ENCODE measurements around the gene NSUN4. TPM values are rescaled to one million over a fixed set of nuclear protein-coding genes. Genes with fewer than 3 reads are reported as not detected.
A peak's percentile ranks its signal among the peaks of the same experiment; 100 is the strongest.

NSUN4 gene
- total RNA-seq, 2 donors from 2014 or later: 21.0 to 29.0 TPM

GRCh38 chr1:46394108-46394871 is 53.7 kb downstream of the NSUN4 start, which contains the start of gene FAAH:
FAAH (plus strand) TSS chr1:46394317; CDS start chr1:46394349, 32 bp downstream.
- no peak for TF ChIP-seq POLR2A (IDR thresholded peaks at IDR 0.05)
- peak; percentile 58 for TF ChIP-seq POLR2AphosphoS5 (IDR thresholded peaks at IDR 0.05)
- peak; percentile 68 for DNase-seq (ENCODE audit: low spot score)

GRCh38 chr1:46394872-46395465 is 54.4 kb downstream of the NSUN4 start:
- Histone ChIP-seq H3K9me3 (no peaks in the 10 kb centered on the region), H3K27ac (peak overlapping the region; percentile 70 to 76), H3K4me1 (replicated peaks) (peaks cover 17% of the 10 kb centered on the region), H3K27me3 (replicated peaks; ENCODE audit: insufficient read depth) (no peaks in the 10 kb centered on the region), H3K4me3 (peak overlapping the region; percentile 47 to 54), H3K36me3 (no peaks in the 10 kb centered on the region)
- 15% methylated on average over 17 of the region's 17 CpGs for WGBS
- intact Hi-C loops (cut with DNase I): no loop called here
- TF ChIP-seq CTCF (IDR thresholded peaks at IDR 0.05) (no peak), POLR2AphosphoS5 (IDR thresholded peaks at IDR 0.05) (peak; percentile 52), POLR2A (IDR thresholded peaks at IDR 0.05) (no peak)
- DNase-seq (ENCODE audit: low spot score): peak; percentile 68

More at GRCh38 chr1:46394108-46394871, 53.7 kb downstream of the NSUN4 start, which contains the start of gene FAAH:
- Histone ChIP-seq H3K27me3 (replicated peaks; ENCODE audit: insufficient read depth) (no peaks in the 10 kb centered on the region), H3K4me3 (peak within 1 kb of the TSS; percentile 47 to 54), H3K4me1 (replicated peaks) (peaks cover 14% of the 10 kb centered on the region), H3K27ac (peak within 1 kb of the TSS; percentile 70 to 76), H3K36me3 (no peaks in the 10 kb centered on the region), H3K9me3 (no peaks in the 10 kb centered on the region)
- intact Hi-C loops (cut with DNase I): no loop called here
- WGBS: under 1% methylated on average over 51 of the region's 75 CpGs

GRCh38 chr1:46396441-46397398 is 56.1 kb downstream of the NSUN4 start:
- peaks cover 23% of the 10 kb centered on the region for H3K4me1 ChIP-seq (replicated peaks)
- H3K36me3 ChIP-seq: no peaks in the 10 kb centered on the region
- peak overlapping the region in 1 of 2 donors; percentile 54 for H3K4me3 ChIP-seq
- 30% methylated on average over 10 of the region's 10 CpGs for WGBS
- H3K27me3 ChIP-seq (replicated peaks; ENCODE audit: insufficient read depth): no peaks in the 10 kb centered on the region
- peak; percentile 81 for DNase-seq (ENCODE audit: low spot score)
- H3K27ac ChIP-seq: peak overlapping the region; percentile 70 to 76
- TF ChIP-seq CTCF (IDR thresholded peaks at IDR 0.05) (no peak), POLR2AphosphoS5 (IDR thresholded peaks at IDR 0.05) (peak; percentile 90)
- no peaks in the 10 kb centered on the region for H3K9me3 ChIP-seq
- intact Hi-C loops (cut with DNase I): no loop called here

- TF ChIP-seq POLR2AphosphoS5 (IDR thresholded peaks at IDR 0.05) (no peak), POLR2A (IDR thresholded peaks at IDR 0.05) (no peak), CTCF (IDR thresholded peaks at IDR 0.05) (no peak)
- Histone ChIP-seq H3K27me3 (replicated peaks; ENCODE audit: insufficient read depth) (no peaks in the 10 kb centered on the region), H3K36me3 (no peaks in the 10 kb centered on the region), H3K4me1 (replicated peaks) (peaks cover 28% of the 10 kb centered on the region), H3K4me3 (no peak overlapping the region), H3K27ac (peak overlapping the region in 1 of 2 donors; percentile 29), H3K9me3 (no peaks in the 10 kb centered on the region)
- intact Hi-C loops (cut with DNase I): no loop called here
- WGBS: 83% methylated on average over 9 of the region's 9 CpGs
- no peak for DNase-seq (ENCODE audit: low spot score)
Observed at GRCh38 chr1:46399307-46399706, 58.7 kb downstream of the NSUN4 start.

- no peak for DNase-seq (ENCODE audit: low spot score)
- no peak overlapping the region for H3K4me3 ChIP-seq
- intact Hi-C loops (cut with DNase I): no loop called here
- H3K36me3 ChIP-seq: no peaks in the 10 kb centered on the region
- 67% methylated on average over 4 of the region's 4 CpGs for WGBS
- TF ChIP-seq POLR2AphosphoS5 (IDR thresholded peaks at IDR 0.05) (no peak), POLR2A (IDR thresholded peaks at IDR 0.05) (no peak), CTCF (IDR thresholded peaks at IDR 0.05) (no peak)
- no peaks in the 10 kb centered on the region for H3K9me3 ChIP-seq
- no peaks in the 10 kb centered on the region for H3K27me3 ChIP-seq (replicated peaks; ENCODE audit: insufficient read depth)
- peak overlapping the region in 1 of 2 donors; percentile 22 for H3K27ac ChIP-seq
- H3K4me1 ChIP-seq (replicated peaks): peaks cover 28% of the 10 kb centered on the region
Observed at GRCh38 chr1:46400421-46400820, 59.8 kb downstream of the NSUN4 start.
